Measurements from ENCODE around the gene CASKIN2. TPM values are rescaled to one million over a fixed set of nuclear protein-coding genes. Genes with fewer than 3 reads are reported as not detected.

CASKIN2 gene, protein sequence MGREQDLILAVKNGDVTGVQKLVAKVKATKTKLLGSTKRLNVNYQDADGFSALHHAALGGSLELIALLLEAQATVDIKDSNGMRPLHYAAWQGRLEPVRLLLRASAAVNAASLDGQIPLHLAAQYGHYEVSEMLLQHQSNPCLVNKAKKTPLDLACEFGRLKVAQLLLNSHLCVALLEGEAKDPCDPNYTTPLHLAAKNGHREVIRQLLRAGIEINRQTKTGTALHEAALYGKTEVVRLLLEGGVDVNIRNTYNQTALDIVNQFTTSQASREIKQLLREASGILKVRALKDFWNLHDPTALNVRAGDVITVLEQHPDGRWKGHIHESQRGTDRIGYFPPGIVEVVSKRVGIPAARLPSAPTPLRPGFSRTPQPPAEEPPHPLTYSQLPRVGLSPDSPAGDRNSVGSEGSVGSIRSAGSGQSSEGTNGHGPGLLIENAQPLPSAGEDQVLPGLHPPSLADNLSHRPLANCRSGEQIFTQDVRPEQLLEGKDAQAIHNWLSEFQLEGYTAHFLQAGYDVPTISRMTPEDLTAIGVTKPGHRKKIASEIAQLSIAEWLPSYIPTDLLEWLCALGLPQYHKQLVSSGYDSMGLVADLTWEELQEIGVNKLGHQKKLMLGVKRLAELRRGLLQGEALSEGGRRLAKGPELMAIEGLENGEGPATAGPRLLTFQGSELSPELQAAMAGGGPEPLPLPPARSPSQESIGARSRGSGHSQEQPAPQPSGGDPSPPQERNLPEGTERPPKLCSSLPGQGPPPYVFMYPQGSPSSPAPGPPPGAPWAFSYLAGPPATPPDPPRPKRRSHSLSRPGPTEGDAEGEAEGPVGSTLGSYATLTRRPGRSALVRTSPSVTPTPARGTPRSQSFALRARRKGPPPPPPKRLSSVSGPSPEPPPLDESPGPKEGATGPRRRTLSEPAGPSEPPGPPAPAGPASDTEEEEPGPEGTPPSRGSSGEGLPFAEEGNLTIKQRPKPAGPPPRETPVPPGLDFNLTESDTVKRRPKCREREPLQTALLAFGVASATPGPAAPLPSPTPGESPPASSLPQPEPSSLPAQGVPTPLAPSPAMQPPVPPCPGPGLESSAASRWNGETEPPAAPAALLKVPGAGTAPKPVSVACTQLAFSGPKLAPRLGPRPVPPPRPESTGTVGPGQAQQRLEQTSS (N-terminal part only)
- 1 to 10 TPM; 1.0 to 1.1 TPM for total RNA-seq

DNA sequence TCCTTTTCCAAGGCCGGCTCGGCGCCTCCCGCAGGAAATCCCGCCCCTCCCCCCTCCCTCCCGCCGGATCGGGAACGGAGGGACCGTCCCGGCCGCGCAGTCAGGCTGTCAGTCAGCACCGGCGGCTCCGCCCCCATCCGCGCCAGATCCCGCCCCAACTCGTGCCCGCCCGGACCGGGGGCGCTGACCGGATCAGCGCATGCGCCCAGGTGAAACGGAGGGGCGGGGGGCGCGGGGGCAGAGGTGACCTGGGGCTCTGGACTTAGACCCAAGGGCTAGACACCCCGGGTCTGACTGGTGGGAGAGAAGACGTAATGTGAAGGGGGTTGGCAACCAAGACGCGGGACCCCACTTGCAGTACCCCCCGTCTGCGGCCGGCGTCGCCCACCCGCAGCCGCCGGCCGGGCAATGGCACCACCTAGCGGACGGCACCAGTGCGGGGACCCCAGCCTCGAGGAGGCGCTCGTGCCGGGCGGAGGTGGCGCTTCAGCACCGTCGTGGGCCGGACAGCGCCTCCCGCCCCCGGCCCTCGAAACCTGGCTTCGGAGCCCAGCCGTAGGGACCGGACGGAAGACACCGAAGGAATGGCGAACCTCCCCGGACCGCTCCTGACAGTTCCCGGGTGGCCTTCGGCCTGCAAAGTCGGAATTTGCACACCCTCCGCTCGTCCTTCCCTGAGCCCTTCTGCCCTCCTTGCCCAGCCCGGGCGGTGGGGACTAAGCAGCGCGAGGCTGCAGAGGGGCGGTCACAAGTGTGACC is at the start of gene CASKIN2:
Gene CASKIN2, minus strand, starts transcription at position 42 of the 759 bp plus-strand sequence. CDS start 1,733 bp downstream, outside the sequence.
- CTCF ChIA-PET: interaction anchor here (0.7 to 1.3 kb wide), 10 partner anchors 10 to 554 kb away, joined by 3 to 5 read pairs (median 4); partner anchors contain the start of genes LLGL2 and TMEM94
- peaks cover 17% of the 10 kb centered on the region for H3K36me3 Mint-ChIP-seq (ENCODE audit: low read depth)
- H3K9me3 Mint-ChIP-seq: no peaks in the 10 kb centered on the region
- H3K4me3 Mint-ChIP-seq: peak within 1 kb of the TSS; percentile 62
- no peaks in the 10 kb centered on the region for H3K27me3 Mint-ChIP-seq (ENCODE audit: low read depth)
- H3K27ac Mint-ChIP-seq: no peak within 1 kb of the TSS
- peak; percentile 90 for DNase-seq
- H3K4me1 Mint-ChIP-seq (ENCODE audit: low read depth): peaks cover 23% of the 10 kb centered on the region
- intact Hi-C loops (cut with micrococcal nuclease): loop anchor here (1.0 to 10.0 kb wide), 8 partner anchors 10 to 251 kb away; partner anchors contain the start of genes GGA3, LLGL2, MRPS7 and RECQL5

DNA sequence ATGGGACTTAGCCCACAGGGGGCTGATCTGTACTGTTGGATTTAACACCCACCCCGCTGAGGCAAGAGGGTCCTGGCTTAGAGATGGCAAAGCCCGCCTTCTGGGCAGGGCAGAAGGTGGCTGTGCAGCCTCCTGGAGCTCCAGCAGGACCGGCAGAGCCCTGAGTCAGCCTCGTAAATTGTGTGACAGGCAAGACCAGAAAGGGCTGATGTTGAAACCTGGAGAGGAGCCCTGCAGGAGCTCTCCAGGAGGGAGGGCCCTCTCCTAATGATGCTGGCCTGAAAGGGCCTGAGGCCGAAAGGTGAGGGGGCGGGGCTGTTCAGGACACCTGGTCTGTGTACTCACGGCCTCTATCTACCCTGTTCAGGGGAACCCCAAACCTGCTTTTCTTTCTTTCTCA is 49.7 kb upstream of the CASKIN2 start:
- Mint-ChIP-seq H3K27me3 (ENCODE audit: low read depth) (no peaks in the 10 kb centered on the region), H3K4me3 (no peak overlapping the region), H3K9me3 (no peaks in the 10 kb centered on the region), H3K4me1 (ENCODE audit: low read depth) (no peaks in the 10 kb centered on the region), H3K27ac (no peak overlapping the region), H3K36me3 (ENCODE audit: low read depth) (no peaks in the 10 kb centered on the region)
- intact Hi-C loops (cut with micrococcal nuclease): no loop called here
- CTCF ChIA-PET: interaction anchor here (1.4 kb wide), 1 partner anchor 68 kb away, joined by 3 read pairs; the partner anchor contains the start of gene SMIM5
- no peak for DNase-seq

DNA sequence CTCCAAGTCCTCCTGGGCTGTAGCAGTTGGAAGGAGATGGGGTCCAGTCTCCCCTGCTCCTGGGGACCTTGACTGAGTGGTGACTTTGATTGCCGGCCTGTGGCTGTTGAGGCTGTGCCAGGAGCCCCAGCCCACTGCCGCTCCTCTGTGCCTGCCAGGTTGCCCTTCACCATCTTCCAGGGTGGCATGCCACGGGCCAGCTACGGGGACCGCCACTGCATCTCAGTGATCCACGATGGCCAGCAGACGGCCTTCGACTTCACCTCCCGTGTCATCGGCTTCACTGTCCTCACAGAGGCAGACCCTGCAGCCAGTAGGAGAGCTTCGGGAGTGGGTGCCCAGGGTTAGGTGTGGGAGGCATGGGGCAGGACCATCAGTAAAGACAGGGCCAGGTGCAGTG is 48.9 kb upstream of the CASKIN2 start:
- H3K36me3 Mint-ChIP-seq (ENCODE audit: low read depth): no peaks in the 10 kb centered on the region
- no peak overlapping the region for H3K27ac Mint-ChIP-seq
- H3K27me3 Mint-ChIP-seq (ENCODE audit: low read depth): no peaks in the 10 kb centered on the region
- no peak for DNase-seq
- no peaks in the 10 kb centered on the region for H3K9me3 Mint-ChIP-seq
- no peaks in the 10 kb centered on the region for H3K4me1 Mint-ChIP-seq (ENCODE audit: low read depth)
- no peak overlapping the region for H3K4me3 Mint-ChIP-seq
- CTCF ChIA-PET: no interaction called here
- intact Hi-C loops (cut with micrococcal nuclease): no loop called here

- H3K36me3 Mint-ChIP-seq (ENCODE audit: low read depth): no peaks in the 10 kb centered on the region
- CTCF ChIA-PET: no interaction called here
These were observed 47.9 kb upstream of the CASKIN2 start for GRCh38 chr17:75563063-75563758.

DNA sequence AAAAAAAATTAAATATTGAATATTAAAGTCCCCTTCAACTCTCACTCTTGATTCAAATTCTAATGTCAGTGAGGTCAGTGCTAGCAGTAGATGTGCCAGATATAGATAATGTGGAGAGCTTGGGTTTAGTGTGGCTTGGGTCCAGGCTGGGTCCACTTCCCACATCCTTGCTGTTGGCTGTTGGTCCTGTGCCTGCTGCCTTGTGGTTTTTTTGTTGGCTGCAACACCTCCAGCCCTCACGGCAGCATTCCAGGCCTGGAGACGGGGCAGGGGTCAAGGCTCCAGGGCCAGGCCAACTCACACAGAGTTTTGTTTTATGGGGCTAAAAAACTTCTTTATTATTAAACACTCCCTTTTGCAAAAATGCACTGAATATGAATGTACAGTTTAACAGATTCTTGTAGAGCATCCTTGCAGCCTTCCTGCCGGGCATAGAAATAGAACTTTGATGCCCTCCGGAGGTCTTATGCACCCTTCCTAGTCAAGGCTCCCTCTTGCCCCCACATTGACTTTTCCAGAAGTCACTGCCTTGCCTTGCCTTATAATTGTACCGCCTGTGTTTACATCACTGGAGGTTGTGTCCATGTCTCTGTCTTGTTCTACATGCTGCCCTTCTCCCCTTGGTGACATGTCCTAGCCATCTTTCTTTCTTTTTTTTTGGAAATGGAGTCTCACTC is 46.7 kb upstream of the CASKIN2 start:
- CTCF ChIA-PET: interaction anchor here (0.6 kb wide), 1 partner anchor 1577 kb away, joined by 3 read pairs; no protein-coding TSS in a partner anchor
- Mint-ChIP-seq H3K36me3 (ENCODE audit: low read depth) (no peaks in the 10 kb centered on the region), H3K4me1 (ENCODE audit: low read depth) (no peaks in the 10 kb centered on the region), H3K27ac (no peak overlapping the region), H3K4me3 (no peak overlapping the region), H3K27me3 (ENCODE audit: low read depth) (no peaks in the 10 kb centered on the region), H3K9me3 (no peaks in the 10 kb centered on the region)
- no peak for DNase-seq
- intact Hi-C loops (cut with micrococcal nuclease): no loop called here

More at GRCh38 chr17:75563063-75563758, 47.9 kb upstream of the CASKIN2 start:
- Mint-ChIP-seq H3K4me3 (no peak overlapping the region), H3K9me3 (no peaks in the 10 kb centered on the region), H3K4me1 (ENCODE audit: low read depth) (no peaks in the 10 kb centered on the region), H3K27me3 (ENCODE audit: low read depth) (no peaks in the 10 kb centered on the region), H3K27ac (no peak overlapping the region)
- intact Hi-C loops (cut with micrococcal nuclease): no loop called here
- no peak for DNase-seq

- CTCF ChIA-PET: interaction anchor here (0.7 kb wide), 1 partner anchor 130 kb away, joined by 3 read pairs; no protein-coding TSS in a partner anchor
- no peaks in the 10 kb centered on the region for H3K4me1 Mint-ChIP-seq (ENCODE audit: low read depth)
- no peaks in the 10 kb centered on the region for H3K36me3 Mint-ChIP-seq (ENCODE audit: low read depth)
- H3K9me3 Mint-ChIP-seq: no peaks in the 10 kb centered on the region
- DNase-seq: no peak
- H3K27me3 Mint-ChIP-seq (ENCODE audit: low read depth): no peaks in the 10 kb centered on the region
- no peak overlapping the region for H3K27ac Mint-ChIP-seq
- no peak overlapping the region for H3K4me3 Mint-ChIP-seq
- intact Hi-C loops (cut with micrococcal nuclease): loop anchor here (10.0 kb wide), 1 partner anchor 65 kb away; no protein-coding TSS in a partner anchor
These were observed 44.7 kb upstream of the CASKIN2 start for GRCh38 chr17:75559958-75560533.

DNA sequence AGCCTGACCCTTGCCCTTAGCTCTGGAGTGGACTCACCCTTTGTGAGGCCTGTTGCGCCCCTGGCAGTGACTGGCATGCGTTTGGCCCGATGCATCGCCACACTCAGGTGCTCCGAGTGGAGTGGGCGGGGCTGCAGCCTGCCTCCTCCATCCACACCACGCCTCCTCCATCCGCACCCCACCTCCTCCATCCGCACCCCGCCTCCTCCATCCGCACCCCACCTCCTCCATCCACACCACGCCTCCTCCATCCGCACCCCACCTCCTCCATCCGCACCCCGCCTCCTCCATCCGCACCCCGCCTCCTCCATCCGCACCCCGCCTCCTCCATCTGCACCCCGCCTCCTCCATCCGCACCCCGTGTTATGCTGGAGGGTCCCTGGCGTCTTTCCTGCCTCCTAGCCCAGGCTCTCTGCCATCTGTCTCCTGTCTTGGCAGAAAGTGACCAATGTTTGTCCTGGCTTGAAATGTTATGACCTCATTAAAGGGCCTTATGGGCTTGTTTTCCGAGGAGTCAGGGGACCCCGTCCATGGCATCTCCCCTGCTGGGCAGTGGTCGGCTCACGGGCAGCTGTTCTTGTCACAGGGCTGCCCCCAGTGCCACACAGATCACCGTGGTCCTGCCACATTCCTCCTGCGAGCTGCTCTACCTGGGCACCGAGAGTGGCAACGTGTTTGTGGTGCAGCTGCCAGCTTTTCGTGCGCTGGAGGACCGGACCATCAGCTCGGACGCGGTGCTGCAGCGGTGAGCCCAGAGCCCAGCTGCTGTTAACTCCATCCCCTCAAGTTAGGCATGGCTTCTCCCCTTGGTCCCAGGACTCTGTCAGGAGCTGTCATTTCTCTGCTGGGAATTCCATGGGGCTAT is 43.6 kb upstream of the CASKIN2 start:
- Mint-ChIP-seq H3K4me1 (ENCODE audit: low read depth) (no peaks in the 10 kb centered on the region), H3K27me3 (ENCODE audit: low read depth) (no peaks in the 10 kb centered on the region), H3K27ac (no peak overlapping the region), H3K36me3 (ENCODE audit: low read depth) (no peaks in the 10 kb centered on the region), H3K9me3 (no peaks in the 10 kb centered on the region), H3K4me3 (no peak overlapping the region)
- CTCF ChIA-PET: interaction anchor here (0.6 to 1.3 kb wide), 2 partner anchors 74 to 119 kb away, joined by 5 read pairs; partner anchors contain the start of gene SMIM5
- intact Hi-C loops (cut with micrococcal nuclease): loop anchor here (10.0 kb wide), 1 partner anchor 66 kb away; no protein-coding TSS in a partner anchor
- no peak for DNase-seq

GRCh38 chr17:75557852-75558665 is 42.7 kb upstream of the CASKIN2 start:
- Mint-ChIP-seq H3K4me3 (no peak overlapping the region), H3K4me1 (ENCODE audit: low read depth) (no peaks in the 10 kb centered on the region), H3K27me3 (ENCODE audit: low read depth) (no peaks in the 10 kb centered on the region), H3K27ac (no peak overlapping the region), H3K9me3 (no peaks in the 10 kb centered on the region), H3K36me3 (ENCODE audit: low read depth) (no peaks in the 10 kb centered on the region)
- CTCF ChIA-PET: interaction anchor here (1.3 kb wide), 1 partner anchor 75 kb away, joined by 5 read pairs; the partner anchor contains the start of gene SMIM5
- DNase-seq: no peak
- intact Hi-C loops (cut with micrococcal nuclease): loop anchor here (10.0 kb wide), 1 partner anchor 67 kb away; no protein-coding TSS in a partner anchor
